ENCODE data around the gene MTRR. TPM values are rescaled to one million over a fixed set of nuclear protein-coding genes. Genes with fewer than 3 reads are reported as not detected.

Gene MTRR
- total and polyA plus RNA-seq, 9 of the 15 experiments (the other 6 are each of a cell fraction or from before 2014, with no cell fraction given): 39.3 to 84.6 (median 66.2) TPM

- FAIRE-seq (peak; percentile 65), ATAC-seq (peak; percentile 96), DNase-seq (ENCODE audit: extremely low read depth in 1 of 4, low spot score in 3 of 4) (peak; percentile 40 to 65 (median 57))
- no peak overlapping the region for H2AFZ ChIP-seq (ENCODE audit: low read depth, low read length)
- H3K4me1 ChIP-seq (replicated peaks in 1 of 2; ENCODE audit: control insufficient read depth in 2 of 2, insufficient read depth in 2 of 2, low read length in 2 of 2): no peaks in the 10 kb centered on the region
- peaks cover 98% of the 10 kb centered on the region for H3K36me3 ChIP-seq (ENCODE audit: control insufficient read depth, insufficient read depth, low read length)
- no peak overlapping the region for H3K9ac ChIP-seq (ENCODE audit: insufficient read depth in 1 of 2, low read depth in 2 of 2, low read length in 2 of 2)
- H3K4me2 ChIP-seq (ENCODE audit: insufficient read depth, low read length): no peak overlapping the region
- H3K4me3 ChIP-seq: no peak overlapping the region
- in situ Hi-C loops (cut with MboI): no loop called here
- CTCF ChIA-PET (ENCODE audit: low intra/inter-chr PET ratio): no interaction called here
- H4K20me1 ChIP-seq (replicated peaks; ENCODE audit: control insufficient read depth, insufficient read depth, low read length): no peaks in the 10 kb centered on the region
- H3K27ac ChIP-seq (ENCODE audit: extremely low read depth, low read depth, low read length): no peak overlapping the region
- no TSS peak for BruUV-seq (replicated peaks)
- intact Hi-C loops (cut with micrococcal nuclease): no loop called here
- no peaks in the 10 kb centered on the region for H3K27me3 ChIP-seq (ENCODE audit: control insufficient read depth in 2 of 2, insufficient read depth in 2 of 2, low read length in 2 of 2)
- H3K79me2 ChIP-seq (ENCODE audit: control insufficient read depth, insufficient read depth, low read length): no peaks in the 10 kb centered on the region
- POLR2A ChIA-PET: interaction anchor here (0.6 to 1.5 kb wide), 2 partner anchors 14 to 548 kb away, joined by 4 read pairs; no protein-coding TSS in a partner anchor
- 52% methylated on average over 5 of the region's 5 CpGs for WGBS (ENCODE audit: insufficient coverage, low coverage, missing lambda C conversion rate)
- H3K9me3 ChIP-seq (replicated peaks; ENCODE audit: control insufficient read depth, insufficient read depth, low read depth, low read length): no peaks in the 10 kb centered on the region
- no peaks in the 10 kb centered on the region for H3K9me1 ChIP-seq (ENCODE audit: control insufficient read depth, insufficient read depth, low read length)
- TF ChIP-seq HOMEZ (CRISPR knock-in tag; IDR thresholded peaks at IDR 0.05) (no peak), TAF15 (IDR thresholded peaks at IDR 0.05; ENCODE audit: low read depth, low read length) (no peak), MYBL2 (IDR thresholded peaks at IDR 0.05; ENCODE audit: low read depth) (no peak), MYBL2 (CRISPR knock-in tag; IDR thresholded peaks at IDR 0.05; ENCODE audit: borderline replicate concordance) (no peak), CTCF (IDR thresholded peaks at IDR 0.05 in 2 of 3, conservative IDR thresholded peaks at IDR 0.05 in 1 of 3; ENCODE audit: insufficient read depth in 2 of 3, low read depth in 1 of 3, low read length in 3 of 3) (peak; percentile 54 to 66 (median 54); a peak in 5 of 6 replicates), SRSF3 (IDR thresholded peaks at IDR 0.05; ENCODE audit: insufficient read depth, low read length) (no peak), CHAMP1 (IDR thresholded peaks at IDR 0.05) (0 out of 2 replicates have a peak, but pooled peaks have one; percentile 32), YY1 (IDR thresholded peaks at IDR 0.05; ENCODE audit: borderline replicate concordance in 1 of 3, control insufficient read depth in 1 of 3, extremely low read depth in 1 of 3, insufficient read depth in 3 of 3, insufficient read length in 1 of 3, insufficient replicate concordance in 2 of 3, low read depth in 1 of 3, low read length in 2 of 3) (peak in 2 of 3 experiments; percentile 73 to 88), CTCFL (IDR thresholded peaks at IDR 0.05; ENCODE audit: borderline replicate concordance, insufficient read depth, low read depth, low read length, poor library complexity, severe bottlenecking) (peak; percentile 30), HEY1 (CRISPR knock-in tag; IDR thresholded peaks at IDR 0.05; ENCODE audit: borderline replicate concordance) (no peak), ZNF707 (CRISPR knock-in tag; conservative IDR thresholded peaks at IDR 0.05) (no peak)
Measured at GRCh38 chr5:7897014-7897600, 28.2 kb downstream of the MTRR start.

Data from K562 (cell line).